ENCODE data around the gene GAREM2.

The GAREM2 gene

DNA sequence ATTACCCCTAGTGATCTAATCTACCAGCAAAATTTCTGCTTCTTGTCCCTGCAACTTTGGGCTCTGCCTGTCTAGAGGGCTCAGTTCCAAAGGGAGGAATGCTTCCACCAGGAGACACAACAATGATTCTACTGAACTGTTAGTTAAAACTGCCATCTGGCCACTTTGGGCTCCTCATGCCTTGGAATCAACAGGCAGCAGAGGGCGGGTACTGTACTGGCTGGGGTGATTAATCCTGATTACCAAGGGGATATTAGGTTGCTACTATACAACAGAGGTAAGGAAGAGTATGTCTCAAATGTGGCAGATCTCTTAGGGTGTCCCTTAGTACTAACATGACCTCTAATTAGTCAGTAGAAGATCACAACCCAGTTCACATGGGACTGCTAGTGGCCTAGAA, 50.1 kb downstream of the GAREM2 start:
- no peak for TF ChIP-seq FOXM1 (IDR thresholded peaks at IDR 0.05; ENCODE audit: borderline replicate concordance, low read depth)
- TF ChIP-seq, protein P1, sequence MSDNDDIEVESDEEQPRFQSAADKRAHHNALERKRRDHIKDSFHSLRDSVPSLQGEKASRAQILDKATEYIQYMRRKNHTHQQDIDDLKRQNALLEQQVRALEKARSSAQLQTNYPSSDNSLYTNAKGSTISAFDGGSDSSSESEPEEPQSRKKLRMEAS (IDR thresholded peaks at IDR 0.05): no peak
- no peak for TF ChIP-seq TAF1 (IDR thresholded peaks at IDR 0.05; ENCODE audit: low read depth)
- no peak for TF ChIP-seq TCF12 (IDR thresholded peaks at IDR 0.05; ENCODE audit: low read depth)

DNA sequence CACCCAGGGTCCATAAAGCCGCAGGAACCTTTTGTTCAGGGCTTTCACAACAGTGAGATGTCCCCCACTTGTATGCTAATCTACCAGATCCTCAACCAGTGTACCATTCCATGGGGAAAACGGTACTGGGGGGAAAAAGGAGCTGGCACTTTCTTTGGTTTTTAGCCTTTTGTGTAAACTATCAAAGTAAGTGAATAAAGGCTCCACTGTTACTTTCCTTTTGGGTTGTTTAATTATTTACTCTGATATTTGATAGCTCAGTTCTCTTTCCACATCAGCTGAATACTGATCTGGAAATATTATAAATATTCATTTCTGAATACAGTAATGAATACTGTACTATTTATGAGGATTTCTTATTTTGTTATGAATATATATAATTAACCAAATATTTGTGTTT, 51.2 kb downstream of the GAREM2 start:
- TF ChIP-seq CEBPB (IDR thresholded peaks at IDR 0.05): no peak

DNA sequence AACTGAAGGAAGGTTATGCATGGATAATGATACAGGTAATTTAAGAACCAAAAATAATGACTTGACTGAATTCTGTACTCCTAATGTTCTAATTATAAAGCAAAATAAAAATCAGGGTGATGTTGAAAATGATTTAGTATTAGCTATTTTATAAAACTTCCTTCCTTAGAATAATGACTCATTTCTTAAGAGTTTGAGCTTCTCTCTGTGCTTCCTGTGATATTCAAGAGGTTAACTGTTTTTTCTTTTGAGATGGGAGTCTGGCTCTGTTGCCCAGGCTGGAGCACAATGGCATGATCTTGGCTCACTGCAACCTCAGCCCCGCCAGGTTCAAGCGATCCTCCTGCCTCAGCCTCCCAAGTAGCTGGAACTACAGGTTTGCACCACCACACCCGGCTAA, 56.7 kb downstream of the GAREM2 start:
- TF ChIP-seq, protein P2, sequence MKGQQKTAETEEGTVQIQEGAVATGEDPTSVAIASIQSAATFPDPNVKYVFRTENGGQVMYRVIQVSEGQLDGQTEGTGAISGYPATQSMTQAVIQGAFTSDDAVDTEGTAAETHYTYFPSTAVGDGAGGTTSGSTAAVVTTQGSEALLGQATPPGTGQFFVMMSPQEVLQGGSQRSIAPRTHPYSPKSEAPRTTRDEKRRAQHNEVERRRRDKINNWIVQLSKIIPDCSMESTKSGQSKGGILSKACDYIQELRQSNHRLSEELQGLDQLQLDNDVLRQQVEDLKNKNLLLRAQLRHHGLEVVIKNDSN (IDR thresholded peaks at IDR 0.05): no peak
- TF ChIP-seq TAF1 (IDR thresholded peaks at IDR 0.05; ENCODE audit: low read depth) (no peak), CEBPB (IDR thresholded peaks at IDR 0.05) (no peak), EGR1 (IDR thresholded peaks at IDR 0.05) (no peak), EP300 (IDR thresholded peaks at IDR 0.05; ENCODE audit: borderline replicate concordance) (no peak), ZBTB7A (IDR thresholded peaks at IDR 0.05; ENCODE audit: low read depth) (no peak), TEAD4 (IDR thresholded peaks at IDR 0.05) (no peak), FOXM1 (IDR thresholded peaks at IDR 0.05; ENCODE audit: borderline replicate concordance, low read depth) (no peak), TCF12 (IDR thresholded peaks at IDR 0.05; ENCODE audit: low read depth) (no peak), CREB1 (IDR thresholded peaks at IDR 0.05; ENCODE audit: low read depth) (no peak), YY1 (IDR thresholded peaks at IDR 0.05; ENCODE audit: low read depth) (no peak), NFIC (IDR thresholded peaks at IDR 0.05) (no peak), RAD21 (IDR thresholded peaks at IDR 0.05; ENCODE audit: low read depth) (no peak)
- TF ChIP-seq, protein P1 (IDR thresholded peaks at IDR 0.05): no peak
- TF ChIP-seq, protein P3, sequence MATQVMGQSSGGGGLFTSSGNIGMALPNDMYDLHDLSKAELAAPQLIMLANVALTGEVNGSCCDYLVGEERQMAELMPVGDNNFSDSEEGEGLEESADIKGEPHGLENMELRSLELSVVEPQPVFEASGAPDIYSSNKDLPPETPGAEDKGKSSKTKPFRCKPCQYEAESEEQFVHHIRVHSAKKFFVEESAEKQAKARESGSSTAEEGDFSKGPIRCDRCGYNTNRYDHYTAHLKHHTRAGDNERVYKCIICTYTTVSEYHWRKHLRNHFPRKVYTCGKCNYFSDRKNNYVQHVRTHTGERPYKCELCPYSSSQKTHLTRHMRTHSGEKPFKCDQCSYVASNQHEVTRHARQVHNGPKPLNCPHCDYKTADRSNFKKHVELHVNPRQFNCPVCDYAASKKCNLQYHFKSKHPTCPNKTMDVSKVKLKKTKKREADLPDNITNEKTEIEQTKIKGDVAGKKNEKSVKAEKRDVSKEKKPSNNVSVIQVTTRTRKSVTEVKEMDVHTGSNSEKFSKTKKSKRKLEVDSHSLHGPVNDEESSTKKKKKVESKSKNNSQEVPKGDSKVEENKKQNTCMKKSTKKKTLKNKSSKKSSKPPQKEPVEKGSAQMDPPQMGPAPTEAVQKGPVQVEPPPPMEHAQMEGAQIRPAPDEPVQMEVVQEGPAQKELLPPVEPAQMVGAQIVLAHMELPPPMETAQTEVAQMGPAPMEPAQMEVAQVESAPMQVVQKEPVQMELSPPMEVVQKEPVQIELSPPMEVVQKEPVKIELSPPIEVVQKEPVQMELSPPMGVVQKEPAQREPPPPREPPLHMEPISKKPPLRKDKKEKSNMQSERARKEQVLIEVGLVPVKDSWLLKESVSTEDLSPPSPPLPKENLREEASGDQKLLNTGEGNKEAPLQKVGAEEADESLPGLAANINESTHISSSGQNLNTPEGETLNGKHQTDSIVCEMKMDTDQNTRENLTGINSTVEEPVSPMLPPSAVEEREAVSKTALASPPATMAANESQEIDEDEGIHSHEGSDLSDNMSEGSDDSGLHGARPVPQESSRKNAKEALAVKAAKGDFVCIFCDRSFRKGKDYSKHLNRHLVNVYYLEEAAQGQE (IDR thresholded peaks at IDR 0.05; ENCODE audit: low read depth): no peak

DNA sequence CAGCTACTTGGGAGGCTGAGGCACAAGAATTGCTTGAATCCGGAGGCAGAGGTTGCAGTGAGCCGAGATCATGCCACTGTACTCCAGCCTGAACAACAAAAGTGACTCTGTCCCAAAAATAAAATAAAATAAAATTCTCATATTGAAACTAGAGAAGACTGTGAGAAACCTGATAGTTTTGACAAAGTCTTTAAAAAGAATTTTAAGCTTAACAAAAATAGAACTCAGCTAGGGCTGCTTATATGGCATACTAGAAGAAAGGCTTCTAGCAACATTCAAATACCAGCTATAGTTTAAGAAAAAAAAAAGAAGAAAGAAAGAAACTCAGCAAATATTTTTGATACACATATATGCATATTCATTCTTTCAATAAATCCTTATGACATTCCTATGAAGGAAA, 57.9 kb downstream of the GAREM2 start:
- TF ChIP-seq EGR1 (IDR thresholded peaks at IDR 0.05) (no peak), CEBPB (IDR thresholded peaks at IDR 0.05) (no peak), RAD21 (IDR thresholded peaks at IDR 0.05; ENCODE audit: low read depth) (no peak), CREB1 (IDR thresholded peaks at IDR 0.05; ENCODE audit: low read depth) (no peak)
- TF ChIP-seq, protein P3 (IDR thresholded peaks at IDR 0.05; ENCODE audit: low read depth): no peak

DNA sequence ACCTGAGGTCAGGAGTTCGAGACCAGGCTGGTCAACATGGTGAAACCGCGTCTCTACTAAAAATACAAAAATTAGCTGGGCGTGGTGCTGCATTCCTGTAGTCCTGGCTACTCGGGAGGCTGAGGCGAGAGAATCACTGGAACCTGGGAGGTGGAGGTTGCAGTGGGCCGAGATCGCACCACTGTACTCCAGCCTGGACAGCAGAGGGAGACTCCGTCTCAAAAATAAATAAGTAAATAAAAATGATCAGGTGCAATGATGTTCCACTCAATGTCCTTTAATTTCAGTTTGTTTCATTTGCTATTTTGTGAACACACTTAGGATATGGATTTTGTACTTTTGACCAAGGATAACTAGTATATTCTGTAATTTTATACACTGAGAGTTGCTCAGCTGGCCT, 62.2 kb downstream of the GAREM2 start:
- TF ChIP-seq ZBTB7A (IDR thresholded peaks at IDR 0.05; ENCODE audit: low read depth): no peak
- peak; percentile 31; the same call in 1 of the 2 replicates for TF ChIP-seq RAD21 (IDR thresholded peaks at IDR 0.05; ENCODE audit: low read depth)

DNA sequence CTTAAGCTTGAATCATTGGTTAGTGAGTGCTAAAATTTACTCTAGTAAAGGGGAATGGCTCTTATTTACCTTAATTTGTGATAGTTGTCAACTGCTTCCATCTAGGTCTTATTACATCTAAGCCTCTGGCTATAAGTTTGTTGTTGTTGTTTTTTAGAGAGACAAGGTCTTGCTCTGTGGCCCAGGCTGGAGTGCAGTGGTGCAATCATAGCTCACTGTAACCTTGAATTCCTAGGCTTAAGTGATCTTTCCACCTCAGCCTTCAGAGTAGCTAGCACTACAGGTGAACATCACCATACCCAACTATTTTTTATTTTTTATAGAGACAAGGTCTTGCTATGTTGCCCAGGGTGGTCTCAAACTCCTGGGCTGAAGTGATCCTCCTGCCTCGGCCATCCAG, 65.0 kb downstream of the GAREM2 start:
- no peak for TF ChIP-seq TCF12 (IDR thresholded peaks at IDR 0.05; ENCODE audit: low read depth)
- no peak for TF ChIP-seq FOXM1 (IDR thresholded peaks at IDR 0.05; ENCODE audit: borderline replicate concordance, low read depth)
- TF ChIP-seq, protein P3 (IDR thresholded peaks at IDR 0.05; ENCODE audit: low read depth): no peak
- no peak for TF ChIP-seq TEAD4 (IDR thresholded peaks at IDR 0.05)
- TF ChIP-seq TAF1 (IDR thresholded peaks at IDR 0.05; ENCODE audit: low read depth): no peak
- no peak for TF ChIP-seq RAD21 (IDR thresholded peaks at IDR 0.05; ENCODE audit: low read depth)
- no peak for TF ChIP-seq CEBPB (IDR thresholded peaks at IDR 0.05)
- TF ChIP-seq, protein P1 (IDR thresholded peaks at IDR 0.05): no peak
- TF ChIP-seq YY1 (IDR thresholded peaks at IDR 0.05; ENCODE audit: low read depth): no peak
- no peak for TF ChIP-seq CREB1 (IDR thresholded peaks at IDR 0.05; ENCODE audit: low read depth)
- TF ChIP-seq, protein P2 (IDR thresholded peaks at IDR 0.05): no peak
- no peak for TF ChIP-seq NFIC (IDR thresholded peaks at IDR 0.05)
